ENCODE results near the gene TNIP1.

DNA sequence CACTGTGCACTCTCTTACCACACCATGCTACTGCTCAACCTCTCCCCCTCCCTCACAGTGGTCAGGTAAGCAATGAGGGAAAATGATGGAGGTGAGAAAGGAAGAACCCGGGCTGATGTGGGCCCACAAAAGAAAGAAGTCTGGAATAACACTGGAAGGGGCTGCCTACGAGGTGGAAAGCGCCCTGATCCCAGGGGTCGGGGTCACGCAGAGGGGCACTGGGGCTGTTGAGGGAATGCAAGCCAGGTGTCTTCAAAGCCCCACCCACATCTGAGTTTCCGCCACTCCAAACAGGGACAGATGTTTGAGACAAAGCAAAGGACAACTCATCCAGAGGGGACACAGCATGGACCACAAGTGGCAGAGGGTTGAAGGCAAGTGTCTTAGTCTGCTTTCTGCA lies 4.2 kb downstream of the TNIP1 start:
- TF ChIP-seq POLR2A (IDR thresholded peaks at IDR 0.05; ENCODE audit: low read depth, low read length) = no peak
- TF ChIP-seq POLR2AphosphoS5 (IDR thresholded peaks at IDR 0.05; ENCODE audit: low read depth, low read length) = no peak
- TF ChIP-seq TAF1 (IDR thresholded peaks at IDR 0.05; ENCODE audit: low read depth, low read length) = no peak
- no peak for TF ChIP-seq POU2F2 (IDR thresholded peaks at IDR 0.05; ENCODE audit: low read depth, low read length)
- TF ChIP-seq PAX5 (IDR thresholded peaks at IDR 0.05; ENCODE audit: insufficient read depth, low read length, severe bottlenecking) = no peak

All from GM12891 (cell line).